NCI-H510A (cell line): ENCODE results near the gene RHOD.

Experiments
- DNase-seq: peaks from one replicate; lab custom pipeline; 2025; lab: John Stamatoyannopoulos, UW

RHOD gene

GRCh38 chr11:67117672-67118180 is 61.1 kb downstream of the RHOD start:
- peak; percentile 36 for DNase-seq

- DNase-seq: peak; percentile 49
Measured at GRCh38 chr11:67118181-67118766, 61.6 kb downstream of the RHOD start.

DNA sequence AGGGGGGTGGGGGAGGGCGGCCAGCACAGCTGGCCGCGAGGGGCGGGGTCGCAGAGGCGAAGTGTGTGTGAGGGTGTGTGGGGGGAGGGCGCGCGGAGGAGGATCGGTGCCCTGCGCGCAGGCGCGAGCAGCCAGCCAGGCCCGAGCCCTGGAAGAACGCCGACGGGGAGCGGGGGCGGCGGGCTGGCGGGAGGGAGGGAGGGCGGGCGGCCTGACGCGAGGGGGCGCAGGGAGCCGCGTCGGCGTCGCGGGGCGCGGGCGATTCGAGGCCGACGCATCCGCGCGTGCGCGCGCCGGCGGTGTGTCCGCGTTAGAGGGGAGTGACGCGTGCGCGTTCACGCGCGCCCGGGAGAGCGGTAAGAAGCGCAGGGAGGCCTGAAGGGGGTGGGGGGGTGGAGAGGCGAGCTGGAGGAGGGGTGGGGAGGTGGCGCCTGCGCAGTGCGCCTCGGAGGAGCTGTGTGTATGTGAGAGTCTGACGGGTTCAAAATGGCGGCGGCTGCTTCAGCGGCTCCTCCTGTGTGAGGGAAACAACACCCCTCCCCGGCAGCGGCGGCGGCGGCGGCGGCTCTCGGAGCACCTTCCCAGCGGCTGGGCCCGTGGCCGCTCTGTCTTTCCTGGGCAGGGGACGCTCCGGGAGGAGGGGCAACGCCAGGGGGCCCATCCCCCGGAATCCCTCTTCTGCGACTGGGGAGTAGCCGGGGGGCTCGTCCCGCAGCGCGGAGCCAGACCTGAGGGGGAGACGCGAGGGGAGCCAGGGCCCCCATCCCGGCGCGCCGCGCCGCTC is 62.3 kb downstream of the RHOD start, which contains the start of gene KDM2A:
Gene KDM2A (plus strand): TSS at position 463 of the 784 bp plus-strand sequence. CDS start 2,054 bp downstream, outside the sequence.
- peak; percentile 99 for DNase-seq

GRCh38 chr11:67119585-67120391 is 63.1 kb downstream of the RHOD start:
- DNase-seq: no peak

DNA sequence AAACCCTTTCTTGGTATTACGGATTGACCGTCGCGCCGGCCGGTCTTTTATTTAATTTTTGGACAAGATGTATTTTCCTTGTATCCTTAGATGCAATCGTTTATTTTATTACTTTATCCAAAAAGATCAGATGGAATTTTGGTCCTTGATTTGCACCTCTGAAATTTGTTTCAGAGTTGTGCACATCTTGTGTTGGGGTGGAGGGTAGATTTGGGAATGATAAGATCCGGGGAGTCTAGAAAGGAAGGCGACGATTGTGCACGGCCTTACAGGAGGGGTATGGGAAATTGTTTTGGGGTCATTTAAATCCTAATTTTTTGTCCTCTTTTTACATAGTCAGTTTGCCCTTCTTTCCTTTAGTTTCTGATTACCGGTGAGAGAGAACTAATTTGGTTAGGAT is 63.8 kb downstream of the RHOD start:
- no peak for DNase-seq

DNA sequence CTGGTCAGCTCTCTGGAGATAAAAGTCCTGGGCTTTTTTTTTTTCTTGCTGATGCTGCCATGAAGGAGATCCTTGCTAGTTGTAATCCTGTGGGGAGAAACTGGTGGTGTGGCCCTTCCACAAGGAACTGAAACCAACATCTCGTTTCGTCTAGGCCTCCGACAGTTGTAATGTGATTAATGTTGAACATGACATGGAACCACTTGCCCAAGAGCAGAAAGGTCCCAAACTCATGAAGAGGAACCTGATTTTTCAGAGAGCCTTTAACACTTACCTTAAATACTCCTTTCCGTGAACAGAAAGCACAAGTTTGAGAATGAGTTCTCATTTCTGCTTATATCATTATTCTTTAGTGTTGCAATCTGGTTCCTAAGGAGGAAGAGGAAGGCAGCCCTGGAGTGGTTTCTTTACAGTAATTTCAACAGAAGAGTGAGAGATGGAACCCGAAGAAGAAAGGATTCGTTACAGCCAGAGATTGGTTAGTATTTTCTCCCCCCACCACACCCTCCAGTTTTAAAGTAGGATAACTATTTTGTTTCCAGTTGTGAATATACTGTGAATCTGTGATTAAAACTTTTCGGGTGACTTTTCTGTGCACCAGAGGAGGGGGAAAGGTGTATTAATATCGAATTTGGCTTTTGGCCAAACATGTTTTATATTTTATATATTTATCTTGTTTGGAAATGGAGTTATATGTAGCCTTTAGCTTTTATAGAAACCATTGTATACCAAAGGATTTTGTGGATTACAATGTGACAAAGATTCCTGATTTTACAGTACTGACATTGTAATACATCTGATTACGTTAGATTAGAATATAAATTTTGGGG is 64.4 kb downstream of the RHOD start:
- no peak for DNase-seq
